KOPT-K1 (cell line): ENCODE data around the gene MMAB.

Experiments used
- H3K27ac ChIP-seq: fragments of 200-600 bp; sonication (generic); 2 replicates; pipeline ENCODE4 v1.5.1; 2016; ENCODE audit warnings: antibody characterized with exemption, mild to moderate bottlenecking, low read depth, low read length; ENCODE audit not compliant: poor library complexity, severe bottlenecking
- H3K36me3 ChIP-seq: fragments of 200-600 bp; sonication (generic); 2 replicates; pipeline ENCODE4 v1.5.1; 2017; ENCODE audit warnings: antibody characterized with exemption, mild to moderate bottlenecking, low read length, moderate library complexity; ENCODE audit not compliant: insufficient read depth
- H3K9me3 ChIP-seq: fragments of 200-600 bp; sonication (generic); 2 replicates; pipeline ENCODE4 v1.5.1; 2017; ENCODE audit warnings: antibody characterized with exemption, low read length, mild to moderate bottlenecking; ENCODE audit not compliant: insufficient read depth, poor library complexity, severe bottlenecking

MMAB gene

GRCh38 chr12:109573029-109573913 lies at the start of gene MMAB, which contains the start of gene MVK:
TSS of gene MMAB (minus strand) at chr12:109573504. CDS start at chr12:109573480, 24 bp downstream.
TSS of gene MVK (plus strand) at chr12:109573794. CDS start at chr12:109574823, 1,029 bp downstream.
- Histone ChIP-seq H3K27ac (peak within 1 kb of the TSS; percentile 88), H3K9me3 (no peaks in the 10 kb centered on the region), H3K36me3 (peaks cover 64% of the 10 kb centered on the region)

GRCh38 chr12:109621901-109622364 lies 48.6 kb upstream of the MMAB start:
- Histone ChIP-seq H3K27ac (no peak overlapping the region), H3K36me3 (no peaks in the 10 kb centered on the region), H3K9me3 (no peaks in the 10 kb centered on the region)

- H3K27ac ChIP-seq: no peak overlapping the region
- no peaks in the 10 kb centered on the region for H3K9me3 ChIP-seq
Measured at GRCh38 chr12:109621211-109621694, 47.9 kb upstream of the MMAB start.

GRCh38 chr12:109619002-109619604 lies 45.8 kb upstream of the MMAB start:
- Histone ChIP-seq H3K27ac (no peak overlapping the region), H3K9me3 (no peaks in the 10 kb centered on the region), H3K36me3 (no peaks in the 10 kb centered on the region)

More at GRCh38 chr12:109621211-109621694, 47.9 kb upstream of the MMAB start:
- no peaks in the 10 kb centered on the region for H3K36me3 ChIP-seq

GRCh38 chr12:109618082-109618481 lies 44.8 kb upstream of the MMAB start:
- Histone ChIP-seq H3K27ac (no peak overlapping the region), H3K9me3 (no peaks in the 10 kb centered on the region), H3K36me3 (no peaks in the 10 kb centered on the region)

- Histone ChIP-seq H3K36me3 (no peaks in the 10 kb centered on the region), H3K9me3 (no peaks in the 10 kb centered on the region), H3K27ac (no peak overlapping the region)
Measured at GRCh38 chr12:109617491-109617890, 44.2 kb upstream of the MMAB start.

- no peaks in the 10 kb centered on the region for H3K36me3 ChIP-seq
- no peak overlapping the region for H3K27ac ChIP-seq
- H3K9me3 ChIP-seq: no peaks in the 10 kb centered on the region
Measured at GRCh38 chr12:109615556-109616229, 42.4 kb upstream of the MMAB start.

GRCh38 chr12:109613649-109614455 lies 40.5 kb upstream of the MMAB start:
- Histone ChIP-seq H3K27ac (no peak overlapping the region), H3K36me3 (no peaks in the 10 kb centered on the region), H3K9me3 (no peaks in the 10 kb centered on the region)

GRCh38 chr12:109612975-109613502 lies 39.7 kb upstream of the MMAB start:
- no peaks in the 10 kb centered on the region for H3K9me3 ChIP-seq
- H3K27ac ChIP-seq: no peak overlapping the region
- H3K36me3 ChIP-seq: no peaks in the 10 kb centered on the region

- Histone ChIP-seq H3K27ac (no peak overlapping the region), H3K9me3 (no peaks in the 10 kb centered on the region), H3K36me3 (no peaks in the 10 kb centered on the region)
Measured at GRCh38 chr12:109612003-109612402, 38.7 kb upstream of the MMAB start.

GRCh38 chr12:109611223-109611622 lies 37.9 kb upstream of the MMAB start:
- Histone ChIP-seq H3K27ac (no peak overlapping the region), H3K9me3 (no peaks in the 10 kb centered on the region), H3K36me3 (no peaks in the 10 kb centered on the region)

GRCh38 chr12:109610523-109610922 lies 37.2 kb upstream of the MMAB start:
- Histone ChIP-seq H3K9me3 (no peaks in the 10 kb centered on the region), H3K27ac (no peak overlapping the region), H3K36me3 (no peaks in the 10 kb centered on the region)

- H3K27ac ChIP-seq: no peak overlapping the region
- H3K9me3 ChIP-seq: no peaks in the 10 kb centered on the region
- no peaks in the 10 kb centered on the region for H3K36me3 ChIP-seq
Measured at GRCh38 chr12:109609342-109609741, 36.0 kb upstream of the MMAB start.

GRCh38 chr12:109608793-109609192 lies 35.5 kb upstream of the MMAB start:
- no peak overlapping the region for H3K27ac ChIP-seq
- no peaks in the 10 kb centered on the region for H3K9me3 ChIP-seq
- H3K36me3 ChIP-seq: no peaks in the 10 kb centered on the region
